ENCODE data around the gene LMF1.

GRCh38 chr16:891353-891740 is 79.4 kb downstream of the LMF1 start:
- TF ChIP-seq POLR2A (IDR thresholded peaks at IDR 0.05; ENCODE audit: low read length) (no peak), GATA1 (IDR thresholded peaks at IDR 0.05; ENCODE audit: low read depth, low read length) (no peak)
